ENCODE measurements around the gene NHS. TPM values are rescaled to one million over a fixed set of nuclear protein-coding genes. Genes with fewer than 3 reads are reported as not detected.

NHS gene
- total and polyA plus RNA-seq, 2 of the 4 experiments (the other 2 are of a cell fraction), result 0.36 to 0.90 TPM

GRCh38 chrX:17368002-17368401 lies 7.0 kb upstream of the NHS start:
- no peak overlapping the region for H3K56ac ChIP-seq (ENCODE audit: extremely low read depth, insufficient read depth, low read length)
- intact Hi-C loops (cut with micrococcal nuclease), result no loop called here
- H2AFZ ChIP-seq (replicated peaks; ENCODE audit: low read length, poor library complexity), result no peak overlapping the region
- H3K36me3 ChIP-seq (ENCODE audit: control insufficient read depth, insufficient read depth, low read length), result no peaks in the 10 kb centered on the region
- H4K91ac ChIP-seq (ENCODE audit: insufficient read depth, low read depth, low read length), result no peak overlapping the region
- H3K18ac ChIP-seq (ENCODE audit: low read depth, low read length), result no peak overlapping the region
- H3K4me1 ChIP-seq (ENCODE audit: control insufficient read depth, insufficient read depth, low read length), result no peaks in the 10 kb centered on the region
- H3K4ac ChIP-seq (ENCODE audit: low read depth, low read length), result no peak overlapping the region
- H3K9me3 ChIP-seq (ENCODE audit: control insufficient read depth, insufficient read depth, low read length), result no peaks in the 10 kb centered on the region
- H2BK120ac ChIP-seq (ENCODE audit: low read depth, low read length), result no peak overlapping the region
- no peak overlapping the region for H3K27ac ChIP-seq (ENCODE audit: insufficient read depth, low read length)
- ChIA-PET CTCF (interaction anchor here (0.5 kb wide), 1 partner anchor 64 kb away, joined by 5 read pairs; no protein-coding TSS in a partner anchor), POLR2A (ENCODE audit: unreplicated experiment) (no interaction called here)
- no peak overlapping the region for H4K8ac ChIP-seq (ENCODE audit: low read depth in 2 of 2, low read length in 2 of 2)
- DNase-seq, result no peak
- H4K5ac ChIP-seq (ENCODE audit: low read depth, low read length), result no peak overlapping the region
- no peak overlapping the region for H2BK15ac ChIP-seq (ENCODE audit: low read depth, low read length)
- no peak overlapping the region for H3K4me2 ChIP-seq (ENCODE audit: low read depth, low read length)
- no peaks in the 10 kb centered on the region for H3K9me1 ChIP-seq (ENCODE audit: insufficient read depth, low read length)
- no CpG with 5 or more reads among the region's 3 CpGs for WGBS, 2 experiments (ENCODE audit: extremely low coverage in 2 of 2, insufficient read length in 1 of 2)
- no peak overlapping the region for H3K23ac ChIP-seq (ENCODE audit: low read depth, low read length)
- H3K4me3 ChIP-seq (ENCODE audit: insufficient read depth, low read depth, low read length), result no peak overlapping the region
- H3K14ac ChIP-seq (replicated peaks; ENCODE audit: low read depth, low read length), result no peak overlapping the region
- no peak for TF ChIP-seq CHD1 (IDR thresholded peaks at IDR 0.05; ENCODE audit: low read depth, low read length)
- no peak for TF ChIP-seq MAZ (IDR thresholded peaks at IDR 0.05; ENCODE audit: borderline replicate concordance, low read depth, low read length)
- no peak for TF ChIP-seq RCOR1 (IDR thresholded peaks at IDR 0.05; ENCODE audit: insufficient replicate concordance, low read length)
- no peak for TF ChIP-seq BHLHE40 (IDR thresholded peaks at IDR 0.05; ENCODE audit: low read depth, low read length)
- TF ChIP-seq SMC3 (IDR thresholded peaks at IDR 0.05; ENCODE audit: low read depth, low read length), result no peak
- TF ChIP-seq RFX5 (IDR thresholded peaks at IDR 0.05; ENCODE audit: low read depth, low read length), result no peak
- TF ChIP-seq POLR2A (IDR thresholded peaks at IDR 0.05; ENCODE audit: low read depth, low read length), result no peak
- TF ChIP-seq USF2 (IDR thresholded peaks at IDR 0.05; ENCODE audit: low read depth, low read length), result no peak
- no peak for TF ChIP-seq NFE2L2 (IDR thresholded peaks at IDR 0.05; ENCODE audit: low read depth, low read length)
- TF ChIP-seq CTCF (conservative IDR thresholded peaks at IDR 0.05; ENCODE audit: low read depth, low read length), result no peak
- no peak overlapping the region for H2AK5ac ChIP-seq (ENCODE audit: low read depth, low read length)
- in situ Hi-C loops (cut with MboI; ENCODE audit: low sequenced_read_pairs), result no loop called here
- no peak overlapping the region for H3K9ac ChIP-seq (ENCODE audit: low read depth, low read length)
- peaks cover 12% of the 10 kb centered on the region for H3K27me3 ChIP-seq (ENCODE audit: control insufficient read depth, insufficient read depth, low read length)
- dilution Hi-C loops (cut with HindIII; ENCODE audit: low sequenced_read_pairs, unreplicated experiment), result no loop called here
- H2BK5ac ChIP-seq (ENCODE audit: low read depth, low read length, poor library complexity, severe bottlenecking), result no peak overlapping the region
- BruUV-seq (replicated peaks), result no TSS peak
- H3K79me1 ChIP-seq (ENCODE audit: low read depth in 1 of 2, low read length in 2 of 2), result no peaks in the 10 kb centered on the region
- no peaks in the 10 kb centered on the region for H4K20me1 ChIP-seq (ENCODE audit: insufficient read depth, low read length)
- H2BK20ac ChIP-seq (ENCODE audit: low read depth, low read length), result no peak overlapping the region
- ATAC-seq (ENCODE audit: low read depth), result no peak
- H2AK9ac ChIP-seq (replicated peaks; ENCODE audit: low read depth, low read length, poor library complexity), result no peak overlapping the region
